Globus pallidus (tissue), 1 donor: ENCODE measurements around the gene FAM210A.
"Not testable (repeated sequence)": the region's sequence is repeated elsewhere in the genome, so short reads cannot be mapped to it uniquely, and the experiment has no call there.

Source experiments
- DNase-seq: peaks from one replicate; pipeline ENCODE4 v3.0.0-alpha.2; 2015; ENCODE audit warnings: low spot score

FAM210A gene

GRCh38 chr18:13700153-13700552 is 26.2 kb downstream of the FAM210A start:
- DNase-seq, result no peak

- no peak for DNase-seq
Observed at GRCh38 chr18:13696961-13697360, 29.4 kb downstream of the FAM210A start.

DNA sequence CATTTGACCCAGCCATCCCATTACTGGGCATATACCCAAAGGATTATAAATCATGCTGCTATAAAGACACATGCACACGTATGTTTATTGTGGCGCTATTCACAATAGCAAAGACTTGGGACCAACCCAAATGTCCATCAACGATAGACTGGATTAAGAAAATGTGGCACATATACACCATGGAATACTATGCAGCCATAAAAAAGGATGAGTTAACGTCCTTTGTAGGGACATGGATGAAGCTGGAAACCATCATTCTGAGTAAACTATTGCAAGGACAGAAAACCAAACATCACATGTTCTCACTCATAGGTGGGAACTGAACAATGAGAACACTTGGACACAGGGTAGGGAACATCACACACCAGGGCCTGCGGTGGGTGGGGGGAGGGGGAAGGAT is 31.0 kb downstream of the FAM210A start:
- not testable (repeated sequence) for DNase-seq

- not testable (repeated sequence) for DNase-seq
Observed at GRCh38 chr18:13690060-13690459, 36.3 kb downstream of the FAM210A start.

DNA sequence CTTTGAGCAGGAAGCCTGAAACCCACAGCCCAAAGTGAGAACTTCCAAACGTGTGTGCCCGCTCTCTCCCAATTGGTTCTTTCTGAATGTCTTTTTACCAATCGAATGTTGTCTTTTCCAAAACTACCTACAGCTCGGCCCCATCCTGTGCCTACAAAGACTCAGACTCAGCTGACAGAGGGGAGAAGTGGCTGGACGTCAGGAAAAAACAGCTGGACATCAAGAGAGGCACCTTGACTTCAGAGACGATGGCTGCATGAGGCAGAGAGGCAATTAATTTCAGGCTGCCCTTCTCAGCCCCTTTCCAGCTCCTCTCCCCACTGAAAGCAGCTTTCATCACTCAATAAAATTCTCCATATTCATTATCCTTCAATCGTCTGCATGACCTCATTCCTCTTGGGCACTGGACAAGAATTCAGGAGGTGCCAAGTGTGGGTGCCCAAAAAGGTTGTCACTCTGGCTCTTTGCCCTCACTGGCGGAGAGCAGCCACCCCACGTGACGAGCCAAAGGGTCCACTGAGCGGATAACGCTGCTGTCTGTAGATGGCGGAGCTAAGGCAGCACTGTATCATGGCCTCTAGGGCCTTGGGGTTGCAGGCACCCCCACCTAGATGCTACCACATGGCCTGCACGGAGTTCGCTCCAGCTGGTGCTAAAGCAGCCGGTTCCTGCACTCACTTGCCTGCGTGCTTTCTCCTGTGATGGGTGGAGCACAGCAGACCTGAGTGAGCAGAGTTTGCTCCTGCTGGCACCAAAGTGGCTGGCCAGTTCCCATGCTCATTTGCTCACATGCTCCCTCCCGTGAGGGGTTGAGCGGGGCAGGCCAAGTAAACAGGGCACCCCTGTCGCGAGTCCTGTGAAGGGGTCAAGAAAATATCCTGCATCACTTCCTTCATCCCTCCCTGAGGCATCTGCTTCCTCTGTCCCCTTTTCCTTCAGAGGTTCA is 37.9 kb downstream of the FAM210A start:
- no peak for DNase-seq

GRCh38 chr18:13684546-13684945 is 41.8 kb downstream of the FAM210A start:
- no peak for DNase-seq

DNA sequence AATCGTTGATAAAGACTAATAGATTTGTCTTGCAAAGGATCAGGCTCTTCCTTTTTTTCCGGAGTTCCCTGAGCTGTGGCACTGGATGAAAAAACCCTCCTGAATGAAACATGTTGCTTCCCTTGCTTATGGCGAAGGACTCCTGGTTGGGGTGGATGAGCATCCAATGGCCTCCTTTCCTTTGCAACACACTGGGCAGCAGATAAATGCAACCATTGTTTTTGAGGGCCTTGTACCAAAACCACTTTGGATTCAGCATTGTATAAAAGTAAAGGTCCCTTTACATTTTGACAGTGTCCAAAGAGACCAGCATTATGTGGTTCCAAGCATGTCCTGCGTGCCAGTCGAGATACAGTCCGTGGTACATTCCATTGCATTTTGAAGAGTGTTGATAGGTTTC is 44.7 kb downstream of the FAM210A start:
- DNase-seq, result peak; percentile 55

DNA sequence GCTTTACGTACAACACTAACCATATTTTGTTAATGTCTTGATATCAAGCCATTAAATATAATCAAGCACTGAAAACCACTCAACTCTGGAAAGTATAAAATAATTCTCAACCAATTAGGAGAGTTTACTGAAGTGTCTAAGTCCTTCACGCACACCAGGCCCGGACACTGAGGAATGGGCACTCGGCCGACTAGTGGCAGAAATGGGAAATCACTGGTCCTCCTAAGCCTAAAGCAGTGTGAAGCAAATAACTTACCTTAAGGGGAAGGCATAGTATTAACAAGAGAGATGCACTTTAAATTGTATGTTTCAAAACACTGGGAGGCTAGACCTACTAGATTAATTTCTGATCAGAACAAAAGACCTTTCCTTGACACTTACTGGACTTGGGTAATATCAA is 45.7 kb downstream of the FAM210A start:
- peak; percentile 52 for DNase-seq

DNA sequence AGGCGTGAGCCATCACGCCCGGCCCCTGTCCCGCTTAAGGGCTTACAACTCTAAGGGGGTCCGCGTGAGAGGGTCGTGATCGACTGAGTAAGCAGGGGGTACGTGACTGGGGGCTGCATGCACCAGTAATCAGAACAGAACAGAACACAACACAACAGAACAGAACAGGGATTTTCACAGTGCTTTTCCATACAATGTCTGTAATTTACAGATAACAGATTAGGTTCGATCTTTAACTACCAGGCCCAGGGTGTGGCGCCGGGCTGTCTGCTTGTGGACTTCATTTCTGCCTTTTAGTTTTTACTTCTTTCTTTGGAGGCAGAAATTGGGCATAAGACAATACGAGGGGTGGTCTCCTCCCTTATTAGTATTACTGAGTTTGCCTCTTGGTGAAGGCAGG is 49.0 kb downstream of the FAM210A start:
- not testable (repeated sequence) for DNase-seq

GRCh38 chr18:13676471-13676870 is 49.9 kb downstream of the FAM210A start:
- DNase-seq, result no peak

DNA sequence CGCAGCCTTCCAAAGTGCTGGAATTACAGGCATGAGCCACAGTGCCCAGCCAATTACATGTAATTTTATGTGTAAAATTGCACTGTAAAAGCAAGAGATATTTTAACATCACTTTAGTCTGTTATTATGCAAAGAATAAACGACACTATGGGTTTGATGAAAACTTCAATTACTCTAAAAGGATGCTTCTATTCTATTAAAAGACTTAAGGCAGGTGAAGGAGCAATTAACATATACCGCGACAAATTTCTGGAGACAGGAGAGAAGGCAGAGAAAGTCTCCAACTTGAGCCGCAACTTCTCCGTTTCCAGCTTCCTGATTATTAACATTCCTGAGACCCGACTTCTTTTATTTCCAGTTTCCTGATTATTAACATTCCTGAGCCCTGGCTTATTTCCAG is 53.7 kb downstream of the FAM210A start:
- DNase-seq, result no peak

DNA sequence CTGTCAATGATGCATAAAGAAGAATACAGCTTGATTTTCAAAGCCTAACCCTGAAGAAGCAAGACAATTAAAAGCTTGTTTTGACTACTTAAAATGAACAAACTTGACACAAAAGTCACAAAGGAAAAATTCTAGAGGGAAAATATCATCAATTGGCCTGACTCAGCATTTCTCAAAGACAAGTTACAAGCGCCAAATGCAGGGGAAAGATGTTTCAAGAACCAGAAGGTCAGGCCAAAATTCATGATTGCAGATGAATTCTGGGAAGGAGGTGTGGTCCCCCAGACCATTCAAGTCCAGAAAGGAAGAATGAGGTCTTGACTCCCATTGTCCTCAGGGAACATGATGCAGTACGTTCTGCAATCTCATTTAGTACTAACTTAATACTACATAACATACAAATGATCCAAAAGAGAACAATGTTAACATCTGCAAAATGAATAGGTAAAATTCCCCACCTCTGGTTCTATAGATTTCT is 64.5 kb downstream of the FAM210A start:
- no peak for DNase-seq

DNA sequence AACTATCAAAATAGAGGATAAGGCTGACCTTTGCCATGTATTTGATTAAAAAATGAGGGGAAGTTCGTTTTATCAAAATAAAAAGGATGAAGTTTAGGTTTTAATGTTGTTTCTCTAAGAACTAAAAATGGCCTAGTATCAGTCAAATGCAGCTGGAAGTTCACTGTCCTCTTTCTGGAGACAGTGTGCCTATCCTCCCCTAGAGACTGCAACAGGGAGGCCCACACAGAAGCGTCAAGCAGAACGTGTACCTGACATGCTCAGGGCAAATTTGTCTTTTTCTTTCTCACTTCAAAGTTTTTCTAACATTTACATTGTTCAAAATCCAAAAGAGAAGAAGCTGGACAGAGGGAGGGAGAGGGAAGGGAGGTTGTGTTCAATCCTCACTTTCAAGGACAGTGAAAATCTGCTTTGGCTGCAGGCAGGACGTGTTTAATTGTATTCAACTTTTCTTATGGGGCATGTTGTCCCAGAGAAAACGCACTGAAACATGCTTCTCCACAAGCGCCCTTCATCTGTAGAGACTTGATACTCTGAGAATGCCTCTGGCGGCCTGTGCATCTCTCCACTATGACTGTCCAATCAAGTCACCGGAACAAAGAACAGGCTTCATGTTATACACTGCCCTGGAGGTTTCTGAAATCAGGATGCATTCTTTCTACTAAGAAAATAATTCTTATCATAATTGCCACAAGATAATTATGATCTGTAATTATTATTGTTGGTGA is 65.1 kb downstream of the FAM210A start:
- no peak for DNase-seq

GRCh38 chr18:13660510-13660909 is 65.8 kb downstream of the FAM210A start:
- no peak for DNase-seq

DNA sequence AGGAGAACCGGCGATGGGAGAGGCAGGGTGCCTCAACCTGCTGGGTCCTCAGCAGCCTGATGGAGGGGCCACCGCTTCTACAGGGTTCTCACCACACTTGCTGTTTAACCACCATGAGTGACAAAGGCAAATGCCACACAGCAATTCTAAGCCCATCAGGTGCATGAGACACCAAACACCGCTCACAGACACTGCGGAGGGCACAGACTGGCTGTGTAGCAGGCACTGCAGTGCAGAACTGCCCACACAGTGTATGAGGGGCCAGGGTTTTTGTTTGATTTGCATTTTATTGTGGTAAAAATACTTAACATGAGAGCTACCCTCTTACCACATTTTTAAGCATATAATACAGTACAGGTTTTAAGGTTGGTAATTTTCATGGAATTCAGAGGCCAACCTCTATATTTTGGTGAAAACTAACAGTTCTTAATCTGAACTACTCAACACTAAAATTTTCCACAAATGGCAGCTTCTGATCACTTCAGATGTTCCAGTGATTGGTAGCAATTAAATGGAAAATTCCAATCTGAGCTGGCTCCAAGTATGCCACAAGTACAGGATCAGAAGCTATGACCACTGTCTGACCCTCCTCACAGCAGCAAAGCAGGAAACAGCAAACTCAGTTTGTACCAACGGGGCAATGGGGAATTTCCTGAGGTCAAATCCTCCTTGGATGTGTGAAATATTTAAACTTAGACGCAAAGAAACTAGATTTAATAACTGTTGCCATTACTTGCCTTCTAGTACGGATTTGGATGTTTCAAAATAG is 67.7 kb downstream of the FAM210A start:
- DNase-seq, result no peak

DNA sequence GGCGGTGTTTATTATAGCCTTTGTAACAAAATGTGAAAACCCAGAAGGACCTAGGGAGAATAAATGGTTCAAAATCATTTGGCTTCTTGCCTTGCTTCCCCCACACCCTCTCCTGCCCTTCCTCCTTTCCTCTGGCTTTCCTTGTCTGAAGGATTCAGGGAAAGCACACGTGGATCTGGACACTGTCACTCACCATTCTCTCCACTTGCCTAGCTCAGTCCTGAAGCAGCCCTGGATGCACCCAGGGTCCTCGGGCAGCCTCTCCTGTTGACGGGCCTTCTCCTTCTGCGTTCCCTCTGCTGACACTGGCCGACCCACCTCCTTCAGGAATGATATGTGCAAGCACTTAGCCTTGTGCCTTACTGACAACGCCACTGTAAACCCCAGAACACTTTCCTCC is 68.4 kb downstream of the FAM210A start:
- DNase-seq, result no peak

DNA sequence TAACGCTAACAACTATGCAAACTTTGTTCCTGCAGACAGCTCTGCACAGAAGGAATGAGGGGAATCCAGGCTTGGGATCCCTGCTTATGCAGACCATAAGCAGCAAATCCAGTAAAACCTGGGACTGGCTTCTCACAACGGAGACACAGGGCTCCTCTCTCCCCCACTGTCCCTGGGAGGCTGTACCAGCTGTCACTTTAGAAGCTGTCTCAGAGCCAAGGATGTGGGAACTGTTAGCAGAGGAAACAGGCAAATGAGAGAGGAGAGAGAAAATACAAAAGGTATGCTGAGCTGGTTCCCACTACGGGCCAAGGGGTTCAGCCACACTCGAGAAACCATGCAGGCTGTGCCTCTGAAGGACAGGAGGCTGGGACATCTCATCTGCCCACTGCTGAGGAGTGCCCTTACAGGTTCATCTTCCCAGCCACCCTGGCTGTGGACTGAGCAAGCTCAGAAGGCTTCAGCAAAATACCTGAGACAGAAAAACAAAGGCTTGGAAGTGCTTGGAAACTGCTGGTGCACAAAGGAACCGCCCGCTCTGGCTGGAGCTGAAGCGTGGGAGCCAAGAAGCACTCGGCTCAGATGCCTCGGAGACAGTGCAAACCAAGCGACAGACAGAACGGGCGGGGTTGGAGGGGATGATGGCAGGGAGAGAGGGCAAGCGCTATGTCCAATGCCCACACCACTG is 72.5 kb downstream of the FAM210A start:
- peak; percentile 31 for DNase-seq

- peak; percentile 35 for DNase-seq
Observed at GRCh38 chr18:13649397-13650390, 76.7 kb downstream of the FAM210A start.

- no peak for DNase-seq
Observed at GRCh38 chr18:13647761-13648160, 78.6 kb downstream of the FAM210A start.

- DNase-seq, result no peak
Observed at GRCh38 chr18:13646633-13647032, 79.7 kb downstream of the FAM210A start.
